ENCODE results near the gene OLFML2B.

Gene OLFML2B

DNA sequence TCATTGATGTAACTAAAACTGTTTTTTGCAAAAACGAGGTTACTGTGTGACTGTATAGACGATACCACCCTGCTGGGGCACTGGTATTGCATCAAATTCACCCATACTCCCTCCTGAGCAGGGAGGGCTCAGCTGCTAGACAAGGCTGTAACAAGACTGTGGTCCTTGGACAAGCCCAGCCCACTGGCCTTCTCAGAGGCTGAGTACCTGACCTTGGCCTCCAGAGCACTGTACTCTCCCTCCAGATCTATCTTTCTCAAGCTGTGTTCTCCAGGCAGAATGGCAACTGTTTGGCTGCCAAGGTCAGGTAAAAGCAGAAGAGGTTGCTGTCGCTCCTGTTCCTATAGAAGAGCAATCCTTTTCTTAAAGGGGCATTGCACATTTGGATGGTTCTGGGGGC, 8.5 kb downstream of the OLFML2B start:
- Histone ChIP-seq H2AFZ (ENCODE audit: low read depth, low read length) (no peak overlapping the region), H3K4me3 (ENCODE audit: low read length) (no peak overlapping the region), H3K27ac (ENCODE audit: low read length) (no peak overlapping the region), H3K9me3 (ENCODE audit: insufficient read depth, low read length) (peaks cover 7% of the 10 kb centered on the region; the same call in 1 of the 2 replicates), H3K4me2 (ENCODE audit: low read length) (no peak overlapping the region), H3K27me3 (ENCODE audit: low read depth, low read length) (peaks cover 33% of the 10 kb centered on the region), H3K79me2 (ENCODE audit: low read length) (no peaks in the 10 kb centered on the region), H3K36me3 (replicated peaks; ENCODE audit: low read depth, low read length) (no peaks in the 10 kb centered on the region), H3K4me1 (ENCODE audit: low read length) (peaks cover 13% of the 10 kb centered on the region), H3K9ac (ENCODE audit: low read length) (no peak overlapping the region), H4K20me1 (ENCODE audit: insufficient read depth, low read length) (no peaks in the 10 kb centered on the region)
- no peak for TF ChIP-seq EZH2phosphoT487 (IDR thresholded peaks at IDR 0.05; ENCODE audit: low read depth)
- TF ChIP-seq, protein P1, sequence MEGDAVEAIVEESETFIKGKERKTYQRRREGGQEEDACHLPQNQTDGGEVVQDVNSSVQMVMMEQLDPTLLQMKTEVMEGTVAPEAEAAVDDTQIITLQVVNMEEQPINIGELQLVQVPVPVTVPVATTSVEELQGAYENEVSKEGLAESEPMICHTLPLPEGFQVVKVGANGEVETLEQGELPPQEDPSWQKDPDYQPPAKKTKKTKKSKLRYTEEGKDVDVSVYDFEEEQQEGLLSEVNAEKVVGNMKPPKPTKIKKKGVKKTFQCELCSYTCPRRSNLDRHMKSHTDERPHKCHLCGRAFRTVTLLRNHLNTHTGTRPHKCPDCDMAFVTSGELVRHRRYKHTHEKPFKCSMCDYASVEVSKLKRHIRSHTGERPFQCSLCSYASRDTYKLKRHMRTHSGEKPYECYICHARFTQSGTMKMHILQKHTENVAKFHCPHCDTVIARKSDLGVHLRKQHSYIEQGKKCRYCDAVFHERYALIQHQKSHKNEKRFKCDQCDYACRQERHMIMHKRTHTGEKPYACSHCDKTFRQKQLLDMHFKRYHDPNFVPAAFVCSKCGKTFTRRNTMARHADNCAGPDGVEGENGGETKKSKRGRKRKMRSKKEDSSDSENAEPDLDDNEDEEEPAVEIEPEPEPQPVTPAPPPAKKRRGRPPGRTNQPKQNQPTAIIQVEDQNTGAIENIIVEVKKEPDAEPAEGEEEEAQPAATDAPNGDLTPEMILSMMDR (IDR thresholded peaks at IDR 0.05; ENCODE audit: low read depth, low read length): no peak

DNA sequence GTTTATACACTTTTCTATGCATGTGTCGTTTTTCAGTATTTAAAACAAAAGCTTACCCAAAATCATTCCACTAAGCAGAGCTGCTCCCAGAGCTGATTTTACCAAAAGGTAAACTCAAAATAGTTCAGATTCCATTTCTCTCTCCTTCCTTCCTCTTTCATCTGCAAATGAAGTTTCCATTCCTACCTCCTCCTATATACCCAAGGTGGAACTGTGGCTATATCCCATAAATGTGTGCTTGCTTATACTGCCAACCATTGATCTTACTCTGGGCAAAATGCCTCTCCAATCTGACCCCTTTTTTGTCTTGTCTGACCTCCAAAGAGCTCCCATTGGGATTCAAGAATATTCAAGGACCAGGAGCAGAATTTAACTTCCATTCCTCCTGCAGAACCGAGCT, 9.5 kb downstream of the OLFML2B start:
- no peak overlapping the region for H3K4me2 ChIP-seq (ENCODE audit: low read length)
- H3K9ac ChIP-seq (ENCODE audit: low read length): no peak overlapping the region
- peaks cover 10% of the 10 kb centered on the region for H3K4me1 ChIP-seq (ENCODE audit: low read length)
- peaks cover 7% of the 10 kb centered on the region; the same call in 1 of the 2 replicates for H3K9me3 ChIP-seq (ENCODE audit: insufficient read depth, low read length)
- H3K79me2 ChIP-seq (ENCODE audit: low read length): no peaks in the 10 kb centered on the region
- no peaks in the 10 kb centered on the region for H3K36me3 ChIP-seq (replicated peaks; ENCODE audit: low read depth, low read length)
- no peaks in the 10 kb centered on the region for H4K20me1 ChIP-seq (ENCODE audit: insufficient read depth, low read length)
- no peak overlapping the region for H3K27ac ChIP-seq (ENCODE audit: low read length)
- no peak overlapping the region for H3K4me3 ChIP-seq (ENCODE audit: low read length)
- H2AFZ ChIP-seq (ENCODE audit: low read depth, low read length): no peak overlapping the region
- peaks cover 33% of the 10 kb centered on the region for H3K27me3 ChIP-seq (ENCODE audit: low read depth, low read length)
- no peak for TF ChIP-seq EZH2phosphoT487 (IDR thresholded peaks at IDR 0.05; ENCODE audit: low read depth)
- TF ChIP-seq, protein P1 (IDR thresholded peaks at IDR 0.05; ENCODE audit: low read depth, low read length): no peak

DNA sequence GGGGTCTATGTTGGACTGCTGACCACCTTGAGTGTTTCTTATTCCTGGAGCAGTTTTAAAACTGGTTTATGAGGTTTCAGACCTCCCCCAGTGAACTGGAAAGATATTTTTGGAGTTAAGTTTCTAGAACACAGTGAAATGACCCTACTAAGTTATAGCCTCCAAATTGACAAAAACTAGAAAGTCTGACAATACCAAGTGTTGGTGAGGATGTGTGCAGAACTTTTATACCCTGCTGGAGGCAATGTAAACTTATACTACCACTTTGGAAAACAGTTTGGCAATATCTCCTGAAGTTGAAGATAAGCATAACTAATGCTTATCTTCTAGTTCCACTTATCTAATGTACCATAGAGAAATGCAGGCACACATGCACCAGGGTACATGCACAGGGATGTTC, 10.4 kb downstream of the OLFML2B start:
- Histone ChIP-seq H2AFZ (ENCODE audit: low read depth, low read length) (no peak overlapping the region), H3K4me3 (ENCODE audit: low read length) (no peak overlapping the region), H3K27me3 (ENCODE audit: low read depth, low read length) (peaks cover 33% of the 10 kb centered on the region), H3K4me2 (ENCODE audit: low read length) (no peak overlapping the region), H3K27ac (ENCODE audit: low read length) (no peak overlapping the region), H3K9ac (ENCODE audit: low read length) (no peak overlapping the region), H3K9me3 (ENCODE audit: insufficient read depth, low read length) (peaks cover 7% of the 10 kb centered on the region; the same call in 1 of the 2 replicates), H3K79me2 (ENCODE audit: low read length) (no peaks in the 10 kb centered on the region), H3K4me1 (ENCODE audit: low read length) (peaks cover under 1% of the 10 kb centered on the region; the same call in 1 of the 2 replicates), H4K20me1 (ENCODE audit: insufficient read depth, low read length) (no peaks in the 10 kb centered on the region), H3K36me3 (replicated peaks; ENCODE audit: low read depth, low read length) (no peaks in the 10 kb centered on the region)
- no peak for TF ChIP-seq EZH2phosphoT487 (IDR thresholded peaks at IDR 0.05; ENCODE audit: low read depth)
- TF ChIP-seq, protein P1 (IDR thresholded peaks at IDR 0.05; ENCODE audit: low read depth, low read length): no peak

DNA sequence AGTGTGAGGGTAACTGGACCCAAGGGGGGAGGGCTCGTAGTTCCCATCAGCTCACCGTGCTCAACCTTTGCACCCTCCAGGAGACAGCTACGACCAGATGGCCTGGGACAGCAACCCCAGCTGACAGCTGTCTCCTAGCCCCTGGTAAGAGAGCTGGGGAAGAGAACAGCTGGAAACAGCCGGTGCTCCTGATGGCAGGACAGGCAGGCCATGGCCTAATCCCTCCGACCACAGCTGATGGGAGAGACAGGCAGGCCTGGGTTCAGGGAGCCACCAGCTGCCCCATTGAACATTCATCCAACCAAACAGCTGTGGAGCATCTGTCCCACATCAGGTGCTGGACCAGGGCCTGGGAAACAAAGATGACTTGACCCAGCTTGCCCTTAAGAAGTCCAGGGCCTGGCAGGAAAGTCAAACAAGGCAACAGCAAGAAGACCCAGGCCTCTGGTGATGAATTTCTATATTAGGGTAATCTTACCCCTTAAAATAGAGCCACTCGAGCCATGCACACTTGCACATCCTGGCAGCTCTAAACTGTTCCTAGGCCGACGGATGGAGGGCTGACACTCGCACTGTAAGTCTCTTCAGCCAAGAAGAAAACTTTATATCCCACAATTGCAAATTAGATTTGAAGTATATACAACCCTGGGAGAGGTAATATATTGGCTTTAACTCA, 12.2 kb downstream of the OLFML2B start:
- no peaks in the 10 kb centered on the region for H3K36me3 ChIP-seq (replicated peaks; ENCODE audit: low read depth, low read length)
- H3K79me2 ChIP-seq (ENCODE audit: low read length): no peaks in the 10 kb centered on the region
- no peaks in the 10 kb centered on the region for H3K4me1 ChIP-seq (ENCODE audit: low read length)
- H3K9ac ChIP-seq (ENCODE audit: low read length): no peak overlapping the region
- H3K27ac ChIP-seq (ENCODE audit: low read length): no peak overlapping the region
- H4K20me1 ChIP-seq (ENCODE audit: insufficient read depth, low read length): no peaks in the 10 kb centered on the region
- H3K9me3 ChIP-seq (ENCODE audit: insufficient read depth, low read length): peaks cover 7% of the 10 kb centered on the region; the same call in 1 of the 2 replicates
- TF ChIP-seq, protein P1 (IDR thresholded peaks at IDR 0.05; ENCODE audit: low read depth, low read length): no peak
- no peak for TF ChIP-seq EZH2phosphoT487 (IDR thresholded peaks at IDR 0.05; ENCODE audit: low read depth)
- H3K27me3 ChIP-seq (ENCODE audit: low read depth, low read length): peaks cover 43% of the 10 kb centered on the region
- H3K4me2 ChIP-seq (ENCODE audit: low read length): no peak overlapping the region
- no peak overlapping the region for H3K4me3 ChIP-seq (ENCODE audit: low read length)
- H2AFZ ChIP-seq (ENCODE audit: low read depth, low read length): no peak overlapping the region

All from OCI-LY3 (cell line).